SK-N-SH (cell line): ENCODE results near the gene HSD3B7. TPM values are rescaled to one million over a fixed set of nuclear protein-coding genes. Genes with fewer than 3 reads are reported as not detected.

Experiments
- CTCF ChIA-PET: fragments of 300-600, 350-600 bp; formaldehyde crosslinking; extraction: SDS; loops from one replicate; lab custom pipeline; 2021; lab: Yijun Ruan, JAX
- POLR2A ChIA-PET: fragments of 350-600 bp; sonication (Branson Sonifier 250); formaldehyde crosslinking; extraction: SDS; loops from one replicate; lab custom pipeline; 2020; ENCODE audit warnings: antibody characterized with exemption, inconsistent platforms; lab: Yijun Ruan, JAX
- DNase-seq: peaks from one replicate; pipeline ENCODE4 v3.0.0; 2012
- H2AFZ ChIP-seq: fragments of 200-600 bp; sonication (generic); 2 replicates; pipeline ENCODE4 v1.8.1; 2016; ENCODE audit warnings: antibody characterized with exemption, mild to moderate bottlenecking, low read depth
- H3F3A ChIP-seq: fragments of 200-600 bp; sonication (generic); replicated peaks from 2 replicates; pipeline ENCODE3; 2016; ENCODE audit warnings: antibody characterized with exemption, mild to moderate bottlenecking; ENCODE audit not compliant: insufficient read depth
- H3K27ac ChIP-seq, 2 experiments: fragments of 200-500 bp in 1 of 2; fragments of 200-600 bp in 1 of 2; sonication (Bioruptor generic) in 1 of 2; sonication (generic), shearing (Covaris generic) in 1 of 2; 2 replicates each; pipeline versions ENCODE4 v1.5.1 to v1.6.1; 2014 to 2016; ENCODE audit warnings: low read depth in 2 of 2, inconsistent platforms in 1 of 2, low read length in 1 of 2, mild to moderate bottlenecking in 1 of 2, mixed read lengths in 1 of 2
- H3K27me3 ChIP-seq: fragments of 200-600 bp; sonication (generic), shearing (Covaris generic); 2 replicates; pipeline ENCODE4 v1.6.1; 2016; ENCODE audit warnings: mixed run types; ENCODE audit not compliant: insufficient read depth
- H3K36me3 ChIP-seq, 2 experiments: fragments of 200-500 bp in 1 of 2; fragments of 200-600 bp in 1 of 2; sonication (Bioruptor generic) in 1 of 2; sonication (generic) in 1 of 2; replicated peaks in 1 of 2; 2 replicates each; pipeline versions ENCODE3 to v1.5.1; 2014 to 2016; ENCODE audit warnings: low read length in 1 of 2, mild to moderate bottlenecking in 1 of 2; ENCODE audit not compliant: insufficient read depth in 2 of 2, control insufficient read depth in 1 of 2
- H3K4me1 ChIP-seq, 2 experiments: fragments of 200-500 bp in 1 of 2; fragments of 200-600 bp in 1 of 2; sonication (Bioruptor generic) in 1 of 2; sonication (generic), shearing (Covaris generic) in 1 of 2; 2 replicates each; pipeline versions ENCODE4 v1.5.1 to v1.6.1; 2014 to 2016; ENCODE audit warnings: low read depth in 1 of 2, low read length in 1 of 2, mixed run types in 1 of 2; ENCODE audit not compliant: insufficient read depth in 2 of 2, control insufficient read depth in 1 of 2
- H3K4me2 ChIP-seq: fragments of 200-600 bp; sonication (generic), shearing (Covaris generic); 2 replicates; pipeline ENCODE4 v1.6.1; 2017; ENCODE audit warnings: mixed run types
- H3K4me3 ChIP-seq, 2 experiments: fragments of 200-500 bp in 1 of 2; fragments of 200-600 bp in 1 of 2; sonication (Bioruptor generic) in 1 of 2; sonication (generic), shearing (Covaris generic) in 1 of 2; 2 replicates each; pipeline versions ENCODE4 v1.5.1 to v1.8.1; 2014 to 2016; ENCODE audit warnings: low read depth in 2 of 2, inconsistent platforms in 1 of 2, low read length in 1 of 2, mild to moderate bottlenecking in 1 of 2, mixed read lengths in 1 of 2, moderate library complexity in 1 of 2
- H3K79me2 ChIP-seq: fragments of 200-600 bp; sonication (generic); 2 replicates; pipeline ENCODE4 v1.8.1; 2017; ENCODE audit warnings: mild to moderate bottlenecking; ENCODE audit not compliant: insufficient read depth
- H3K9ac ChIP-seq: fragments of 200-600 bp; sonication (generic); 2 replicates; pipeline ENCODE4 v1.6.1; 2017; ENCODE audit warnings: mixed run types
- H3K9me2 ChIP-seq: fragments of 200-600 bp; sonication (generic); 2 replicates; pipeline ENCODE4 v1.6.1; 2017; ENCODE audit warnings: mixed run types
- H3K9me3 ChIP-seq: fragments of 200-600 bp; sonication (generic); 2 replicates; pipeline ENCODE4 v1.6.1; 2017; ENCODE audit warnings: mixed run types, mild to moderate bottlenecking, moderate library complexity
- H4K20me1 ChIP-seq: fragments of 200-600 bp; sonication (generic); 2 replicates; pipeline ENCODE4 v1.6.1; 2017; ENCODE audit warnings: mild to moderate bottlenecking, mixed run types; ENCODE audit not compliant: insufficient read depth
- CHD2 ChIP-seq: fragments of 150-350 bp; IDR thresholded peaks from 2 replicates; pipeline ENCODE4 v1.6.1; 2018; ENCODE audit warnings: low read length; ENCODE audit not compliant: partially characterized antibody
- EP300 ChIP-seq, 2 experiments: IDR thresholded peaks; 2 replicates each; pipeline versions ENCODE4 v1.4.0 to v1.6.1; 2012; ENCODE audit warnings: borderline replicate concordance in 1 of 2, low read depth in 1 of 2, low read length in 1 of 2
- FOSL2 ChIP-seq: IDR thresholded peaks from 2 replicates; pipeline ENCODE4 v1.4.0; 2012; ENCODE audit warnings: low read depth, mild to moderate bottlenecking, moderate library complexity, borderline replicate concordance
- FOXM1 ChIP-seq: IDR thresholded peaks from 2 replicates; pipeline ENCODE4 v1.4.0; 2012; ENCODE audit warnings: low read depth, mild to moderate bottlenecking
- MEF2A ChIP-seq: IDR thresholded peaks from 2 replicates; pipeline ENCODE4 v1.4.0; 2012; ENCODE audit warnings: low read depth, borderline replicate concordance
- POLR2AphosphoS5 ChIP-seq: IDR thresholded peaks from 2 replicates; pipeline ENCODE4 v1.6.1; 2012; ENCODE audit warnings: low read depth, low read length
- RCOR1 ChIP-seq: fragments of 150-350 bp; IDR thresholded peaks from 2 replicates; pipeline ENCODE4 v1.6.1; 2017; ENCODE audit warnings: antibody characterized with exemption, low read length
- RFX5 ChIP-seq: IDR thresholded peaks from 2 replicates; pipeline ENCODE4 v1.6.1; 2012; ENCODE audit warnings: mild to moderate bottlenecking, improper control_type of control experiment, low read length
- RXRA ChIP-seq: IDR thresholded peaks from 2 replicates; pipeline ENCODE4 v1.4.0; 2012; ENCODE audit warnings: low read depth, mild to moderate bottlenecking, borderline replicate concordance
- SMC3 ChIP-seq: IDR thresholded peaks from 2 replicates; pipeline ENCODE4 v1.6.1; 2012; ENCODE audit warnings: low read depth, low read length, improper control_type of control experiment
- TCF12 ChIP-seq: IDR thresholded peaks from 2 replicates; pipeline ENCODE4 v1.4.0; 2012
- TEAD4 ChIP-seq: IDR thresholded peaks from 2 replicates; pipeline ENCODE4 v1.4.0; 2012; ENCODE audit warnings: mild to moderate bottlenecking, borderline replicate concordance; ENCODE audit not compliant: insufficient read depth
- WGBS: methylation state at CpG from one replicate; pipeline ENCODE4 v1.1.6; 2017; ENCODE audit warnings: low lambda C conversion rate; 5-methylcytosine and 5-hydroxymethylcytosine counted together
- polyA plus RNA-seq, 3 experiments: library from polyadenylated mRNA; depleted of rRNA; stranded (reverse); fragments of >200 nt; gene quantifications; 2 replicates each; pipeline ENCODE4 v1.2.3, GENCODE V29; 2012
- TF ChIP-seq, protein P1 (sequence below): IDR thresholded peaks from 2 replicates; pipeline ENCODE4 v1.6.1; 2012; ENCODE audit warnings: mild to moderate bottlenecking, low read depth, low read length, moderate library complexity
- TF ChIP-seq, protein P2 (sequence below): IDR thresholded peaks from 2 replicates; pipeline ENCODE4 v1.4.0; 2012; ENCODE audit warnings: low read depth, borderline replicate concordance
- TF ChIP-seq, protein P3 (sequence below): IDR thresholded peaks from 2 replicates; pipeline ENCODE4; 2012

The HSD3B7 gene
- polyA plus RNA-seq, 1 of the 3 experiments (the other 2 are of a cell fraction): 12.2 TPM

DNA sequence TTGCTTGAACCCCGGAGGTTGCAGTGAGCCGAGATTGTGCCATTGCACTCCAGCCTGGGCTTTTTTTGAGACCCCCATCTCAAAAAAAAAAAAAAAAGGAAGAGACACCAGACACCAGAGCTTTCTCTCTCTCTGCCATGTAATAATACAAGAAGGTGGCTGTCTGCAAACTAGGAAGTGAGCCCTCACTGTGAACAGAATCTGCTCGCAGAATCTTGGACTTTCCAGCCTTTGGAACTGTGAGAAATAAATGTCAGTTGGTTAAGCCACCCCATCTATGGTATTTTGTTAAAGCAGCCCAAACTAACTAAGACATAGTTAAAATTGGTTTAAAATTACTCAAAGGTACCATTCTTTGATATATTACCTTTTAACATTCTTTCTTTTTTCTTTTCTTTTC, 35.5 kb downstream of the HSD3B7 start (continued):
- TF ChIP-seq SMC3 (no peak), FOSL2 (no peak), FOXM1 (no peak), TCF12 (no peak)

DNA sequence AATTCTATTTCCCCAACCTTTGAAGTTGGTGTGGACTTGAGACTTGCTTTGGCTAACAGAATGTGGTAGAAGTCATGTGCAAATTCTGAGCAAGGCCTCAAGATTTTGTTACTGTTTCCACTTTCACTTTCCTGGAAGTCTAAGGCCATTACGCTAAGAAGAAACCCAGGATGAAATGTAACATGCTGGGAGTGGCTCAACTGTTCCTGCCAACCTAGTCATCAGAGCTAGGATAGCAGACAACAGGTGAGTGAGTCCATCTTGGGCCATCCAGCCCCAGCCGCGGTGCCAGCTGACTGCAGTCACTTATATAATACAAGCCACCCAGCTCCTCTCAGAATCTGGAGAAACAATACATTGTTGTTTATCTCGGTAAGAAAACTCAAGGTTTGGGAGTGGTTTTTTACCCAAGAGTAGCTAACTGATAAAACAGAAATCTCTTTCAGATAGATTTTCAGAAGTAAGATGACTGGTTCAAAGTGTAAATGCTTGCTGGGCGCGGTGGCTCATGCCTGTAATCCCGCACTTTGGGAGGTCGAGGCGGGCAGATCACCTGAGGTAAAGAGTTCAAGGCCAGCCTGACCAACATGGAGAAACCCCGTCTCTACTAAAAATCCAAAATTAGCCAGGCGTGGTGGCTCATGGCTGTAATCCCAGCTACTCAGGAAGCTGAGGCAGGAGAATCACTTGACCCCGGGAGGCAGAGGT, 37.7 kb downstream of the HSD3B7 start:
- H3K27ac ChIP-seq: no peak overlapping the region
- ChIA-PET CTCF (interaction anchor here (1.0 to 2.0 kb wide), 2 partner anchors 11 to 38 kb away, joined by 3 to 6 read pairs; partner anchors contain the start of gene HSD3B7), POLR2A (no interaction called here)
- H3K27me3 ChIP-seq: no peaks in the 10 kb centered on the region
- H3K79me2 ChIP-seq: no peaks in the 10 kb centered on the region
- no peak overlapping the region for H2AFZ ChIP-seq
- H3K4me2 ChIP-seq: no peak overlapping the region
- no peaks in the 10 kb centered on the region for H4K20me1 ChIP-seq
- no peaks in the 10 kb centered on the region for H3K9me3 ChIP-seq
- no peaks in the 10 kb centered on the region for H3K9me2 ChIP-seq
- no peaks in the 10 kb centered on the region for H3F3A ChIP-seq
- no peaks in the 10 kb centered on the region for H3K36me3 ChIP-seq
- WGBS: 82% methylated on average over 12 of the region's 12 CpGs
- no peaks in the 10 kb centered on the region for H3K4me1 ChIP-seq
- no peak overlapping the region for H3K9ac ChIP-seq
- no peak for TF ChIP-seq TEAD4
- TF ChIP-seq, protein P1, sequence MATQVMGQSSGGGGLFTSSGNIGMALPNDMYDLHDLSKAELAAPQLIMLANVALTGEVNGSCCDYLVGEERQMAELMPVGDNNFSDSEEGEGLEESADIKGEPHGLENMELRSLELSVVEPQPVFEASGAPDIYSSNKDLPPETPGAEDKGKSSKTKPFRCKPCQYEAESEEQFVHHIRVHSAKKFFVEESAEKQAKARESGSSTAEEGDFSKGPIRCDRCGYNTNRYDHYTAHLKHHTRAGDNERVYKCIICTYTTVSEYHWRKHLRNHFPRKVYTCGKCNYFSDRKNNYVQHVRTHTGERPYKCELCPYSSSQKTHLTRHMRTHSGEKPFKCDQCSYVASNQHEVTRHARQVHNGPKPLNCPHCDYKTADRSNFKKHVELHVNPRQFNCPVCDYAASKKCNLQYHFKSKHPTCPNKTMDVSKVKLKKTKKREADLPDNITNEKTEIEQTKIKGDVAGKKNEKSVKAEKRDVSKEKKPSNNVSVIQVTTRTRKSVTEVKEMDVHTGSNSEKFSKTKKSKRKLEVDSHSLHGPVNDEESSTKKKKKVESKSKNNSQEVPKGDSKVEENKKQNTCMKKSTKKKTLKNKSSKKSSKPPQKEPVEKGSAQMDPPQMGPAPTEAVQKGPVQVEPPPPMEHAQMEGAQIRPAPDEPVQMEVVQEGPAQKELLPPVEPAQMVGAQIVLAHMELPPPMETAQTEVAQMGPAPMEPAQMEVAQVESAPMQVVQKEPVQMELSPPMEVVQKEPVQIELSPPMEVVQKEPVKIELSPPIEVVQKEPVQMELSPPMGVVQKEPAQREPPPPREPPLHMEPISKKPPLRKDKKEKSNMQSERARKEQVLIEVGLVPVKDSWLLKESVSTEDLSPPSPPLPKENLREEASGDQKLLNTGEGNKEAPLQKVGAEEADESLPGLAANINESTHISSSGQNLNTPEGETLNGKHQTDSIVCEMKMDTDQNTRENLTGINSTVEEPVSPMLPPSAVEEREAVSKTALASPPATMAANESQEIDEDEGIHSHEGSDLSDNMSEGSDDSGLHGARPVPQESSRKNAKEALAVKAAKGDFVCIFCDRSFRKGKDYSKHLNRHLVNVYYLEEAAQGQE: no peak
- no peak for TF ChIP-seq CHD2
- no peak for TF ChIP-seq FOSL2
- no peak for TF ChIP-seq RFX5
- no peak for TF ChIP-seq TCF12
- TF ChIP-seq RCOR1: no peak
- TF ChIP-seq, protein P2, sequence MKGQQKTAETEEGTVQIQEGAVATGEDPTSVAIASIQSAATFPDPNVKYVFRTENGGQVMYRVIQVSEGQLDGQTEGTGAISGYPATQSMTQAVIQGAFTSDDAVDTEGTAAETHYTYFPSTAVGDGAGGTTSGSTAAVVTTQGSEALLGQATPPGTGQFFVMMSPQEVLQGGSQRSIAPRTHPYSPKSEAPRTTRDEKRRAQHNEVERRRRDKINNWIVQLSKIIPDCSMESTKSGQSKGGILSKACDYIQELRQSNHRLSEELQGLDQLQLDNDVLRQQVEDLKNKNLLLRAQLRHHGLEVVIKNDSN: no peak
- no peak for TF ChIP-seq MEF2A
- no peak for TF ChIP-seq EP300 (IDR thresholded peaks at IDR 0.05; ENCODE audit: borderline replicate concordance in 1 of 2, low read depth in 1 of 2, low read length in 1 of 2)
- TF ChIP-seq, protein P3, sequence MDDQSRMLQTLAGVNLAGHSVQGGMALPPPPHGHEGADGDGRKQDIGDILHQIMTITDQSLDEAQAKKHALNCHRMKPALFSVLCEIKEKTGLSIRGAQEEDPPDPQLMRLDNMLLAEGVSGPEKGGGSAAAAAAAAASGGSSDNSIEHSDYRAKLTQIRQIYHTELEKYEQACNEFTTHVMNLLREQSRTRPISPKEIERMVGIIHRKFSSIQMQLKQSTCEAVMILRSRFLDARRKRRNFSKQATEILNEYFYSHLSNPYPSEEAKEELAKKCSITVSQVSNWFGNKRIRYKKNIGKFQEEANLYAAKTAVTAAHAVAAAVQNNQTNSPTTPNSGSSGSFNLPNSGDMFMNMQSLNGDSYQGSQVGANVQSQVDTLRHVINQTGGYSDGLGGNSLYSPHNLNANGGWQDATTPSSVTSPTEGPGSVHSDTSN: no peak
- no peak for TF ChIP-seq RXRA
- no peak for TF ChIP-seq POLR2AphosphoS5
- no peak overlapping the region for H3K4me3 ChIP-seq
- DNase-seq: no peak
